ENCODE data around the gene CAP1.
"Not testable (repeated sequence)": the region's sequence is repeated elsewhere in the genome, so short reads cannot be mapped to it uniquely, and the experiment has no call there.

Gene CAP1, protein sequence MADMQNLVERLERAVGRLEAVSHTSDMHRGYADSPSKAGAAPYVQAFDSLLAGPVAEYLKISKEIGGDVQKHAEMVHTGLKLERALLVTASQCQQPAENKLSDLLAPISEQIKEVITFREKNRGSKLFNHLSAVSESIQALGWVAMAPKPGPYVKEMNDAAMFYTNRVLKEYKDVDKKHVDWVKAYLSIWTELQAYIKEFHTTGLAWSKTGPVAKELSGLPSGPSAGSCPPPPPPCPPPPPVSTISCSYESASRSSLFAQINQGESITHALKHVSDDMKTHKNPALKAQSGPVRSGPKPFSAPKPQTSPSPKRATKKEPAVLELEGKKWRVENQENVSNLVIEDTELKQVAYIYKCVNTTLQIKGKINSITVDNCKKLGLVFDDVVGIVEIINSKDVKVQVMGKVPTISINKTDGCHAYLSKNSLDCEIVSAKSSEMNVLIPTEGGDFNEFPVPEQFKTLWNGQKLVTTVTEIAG

DNA sequence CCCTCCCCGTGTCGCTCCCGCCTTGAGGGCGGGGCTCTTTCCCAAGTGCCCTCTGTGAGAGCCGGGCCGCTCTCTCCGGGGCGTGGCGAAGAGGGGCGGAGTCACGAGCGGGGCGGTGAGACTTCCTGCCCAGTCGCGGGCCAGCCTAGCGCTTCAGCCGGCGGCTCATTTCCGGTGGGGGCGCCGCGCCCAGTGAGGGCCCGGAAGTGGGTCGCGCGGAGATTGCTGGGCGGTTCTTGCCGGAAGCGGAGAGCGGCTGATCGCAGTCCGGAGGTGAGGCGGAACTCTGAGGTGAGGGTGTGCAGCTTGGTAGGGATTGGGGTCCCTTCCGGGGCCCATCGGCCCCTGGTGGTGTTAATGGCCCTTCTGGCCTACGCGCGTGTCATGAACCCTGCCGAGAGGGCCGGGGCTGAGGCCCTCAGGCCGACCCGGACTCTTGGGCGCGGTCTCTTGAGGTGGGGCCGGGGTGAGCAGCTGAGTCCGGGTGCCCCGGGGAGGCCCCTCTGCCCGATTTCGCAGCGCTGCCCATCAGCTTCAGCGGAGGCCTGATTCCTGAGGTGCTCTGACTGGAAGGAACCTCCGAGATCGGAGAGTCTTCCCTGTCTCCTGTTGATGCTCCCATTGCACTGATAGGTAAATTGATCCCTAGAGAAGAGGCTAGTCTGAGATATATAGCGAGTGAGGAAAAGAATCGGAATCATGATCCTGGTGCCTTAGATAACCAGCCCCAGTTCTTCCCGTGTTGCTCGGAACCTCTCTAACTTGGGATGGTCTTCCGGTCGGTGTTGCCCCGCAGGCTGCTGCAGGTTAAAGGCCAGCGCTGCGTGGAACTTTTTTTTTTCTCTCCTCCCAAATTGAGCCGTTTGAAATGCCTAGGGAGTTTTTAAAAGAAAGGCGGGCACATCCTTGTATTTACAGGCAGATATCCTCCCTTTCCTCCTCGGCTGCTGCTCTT, at the start of gene CAP1:
TSS of gene CAP1 (plus strand) at position 219 of the 955 bp plus-strand sequence. CDS start 18,618 bp downstream, outside the sequence.
- DNase-seq, result peak; percentile 98

DNA sequence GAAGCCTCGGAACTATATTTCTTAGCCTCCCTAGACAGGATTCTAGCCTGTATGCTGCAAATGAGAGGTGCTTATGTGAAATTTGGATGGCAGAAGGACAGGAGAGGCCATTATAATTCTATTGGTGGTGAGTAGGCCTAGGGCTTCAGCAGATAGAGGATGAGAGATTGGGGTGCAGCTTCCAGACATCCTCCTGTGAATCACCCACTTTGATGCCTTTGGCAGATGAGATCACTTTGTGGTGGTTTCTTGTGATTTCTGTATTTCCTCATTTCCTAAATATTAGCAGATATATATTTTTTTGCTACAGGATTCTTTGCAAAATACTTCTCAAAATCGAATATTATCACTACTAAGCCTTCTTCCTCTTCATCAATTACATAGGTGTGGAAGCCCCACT, 48.3 kb upstream of the CAP1 start:
- no peak for DNase-seq

DNA sequence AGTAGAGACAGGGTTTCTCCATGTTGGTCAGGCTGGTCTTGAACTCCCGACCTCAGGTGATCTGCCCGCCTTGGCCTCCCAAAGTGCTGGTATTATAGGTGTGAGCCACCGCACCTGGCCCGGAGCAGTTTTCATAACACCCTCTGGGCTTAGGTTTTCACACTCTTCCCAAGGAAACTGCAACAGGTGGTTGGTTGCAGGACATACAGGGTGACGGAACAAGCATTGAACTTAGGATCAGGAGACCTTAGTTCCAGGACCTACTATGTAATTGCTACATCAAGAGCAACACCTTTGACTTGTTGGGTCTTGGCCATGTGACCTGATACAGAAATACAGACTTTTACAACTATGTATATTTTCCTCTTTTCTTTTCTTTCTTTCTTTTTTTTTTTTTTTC, 47.6 kb upstream of the CAP1 start:
- DNase-seq, result no peak

DNA sequence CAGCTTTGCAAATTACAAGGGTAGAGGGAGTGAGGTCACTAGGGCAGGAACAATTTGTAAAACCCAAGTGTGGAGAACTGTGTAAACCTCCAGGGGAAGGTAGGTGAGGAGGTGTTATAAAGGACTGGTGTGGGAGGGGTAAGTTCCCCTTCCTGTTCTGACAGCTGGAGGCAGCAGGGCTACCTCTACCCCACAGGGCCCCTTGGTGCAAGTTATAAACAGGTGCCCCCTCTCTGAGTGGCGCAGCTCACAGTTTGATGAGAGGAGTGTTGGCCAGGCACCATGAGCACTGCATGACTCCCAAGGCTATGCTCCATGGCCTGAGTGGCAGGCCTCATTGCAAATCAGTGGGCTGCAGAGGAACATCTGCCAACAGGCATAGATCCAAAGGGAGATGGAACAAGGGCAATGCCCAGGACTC, 44.5 kb upstream of the CAP1 start:
- no peak for DNase-seq

DNA sequence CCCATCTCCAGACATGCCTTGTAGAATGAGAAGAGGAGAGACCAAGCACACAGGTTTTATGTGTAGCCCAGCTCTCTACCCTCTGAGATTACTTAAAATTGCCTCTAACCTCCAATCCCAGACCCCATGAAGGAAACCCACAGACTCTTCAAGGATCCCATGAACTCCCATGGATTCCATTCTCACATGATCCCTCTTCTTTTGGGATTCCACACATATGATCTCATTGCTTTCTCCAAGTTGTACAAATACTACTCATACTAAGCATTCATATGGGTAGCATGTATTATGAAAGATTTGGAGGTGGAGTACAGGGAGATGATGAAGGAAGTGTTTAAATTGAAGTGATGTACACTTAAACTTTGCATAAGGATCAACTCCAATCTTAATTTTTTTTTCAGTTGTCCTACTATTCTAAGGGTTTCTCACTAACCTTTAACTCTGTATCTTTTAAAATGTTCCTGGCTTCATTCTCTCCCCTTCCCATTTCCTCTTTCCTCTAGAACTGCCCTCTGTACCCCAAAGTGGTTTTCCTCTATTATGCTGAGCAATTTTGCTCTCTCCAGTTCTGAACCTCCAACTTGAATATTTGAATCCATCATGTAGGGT, 44.0 kb upstream of the CAP1 start:
- DNase-seq, result no peak

DNA sequence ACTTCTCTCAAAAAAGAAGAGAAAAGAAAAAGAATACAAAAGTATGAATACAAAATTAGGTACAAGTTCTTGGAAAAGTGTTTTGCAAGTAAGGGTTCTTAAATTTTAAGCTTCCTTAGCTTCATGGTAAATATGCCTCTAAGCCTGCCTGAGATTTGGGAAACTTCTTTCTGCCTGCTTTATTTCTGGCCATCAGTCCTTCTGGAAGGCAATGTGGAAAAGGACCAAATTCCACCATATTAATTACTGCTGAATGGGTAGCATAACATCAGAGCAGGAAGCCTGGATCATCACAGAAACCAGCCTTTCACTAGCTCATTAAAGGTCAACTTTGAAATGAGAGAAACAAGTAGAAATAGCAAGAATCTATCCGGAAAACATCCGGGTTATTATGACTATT, 39.1 kb upstream of the CAP1 start:
- DNase-seq, result no peak

DNA sequence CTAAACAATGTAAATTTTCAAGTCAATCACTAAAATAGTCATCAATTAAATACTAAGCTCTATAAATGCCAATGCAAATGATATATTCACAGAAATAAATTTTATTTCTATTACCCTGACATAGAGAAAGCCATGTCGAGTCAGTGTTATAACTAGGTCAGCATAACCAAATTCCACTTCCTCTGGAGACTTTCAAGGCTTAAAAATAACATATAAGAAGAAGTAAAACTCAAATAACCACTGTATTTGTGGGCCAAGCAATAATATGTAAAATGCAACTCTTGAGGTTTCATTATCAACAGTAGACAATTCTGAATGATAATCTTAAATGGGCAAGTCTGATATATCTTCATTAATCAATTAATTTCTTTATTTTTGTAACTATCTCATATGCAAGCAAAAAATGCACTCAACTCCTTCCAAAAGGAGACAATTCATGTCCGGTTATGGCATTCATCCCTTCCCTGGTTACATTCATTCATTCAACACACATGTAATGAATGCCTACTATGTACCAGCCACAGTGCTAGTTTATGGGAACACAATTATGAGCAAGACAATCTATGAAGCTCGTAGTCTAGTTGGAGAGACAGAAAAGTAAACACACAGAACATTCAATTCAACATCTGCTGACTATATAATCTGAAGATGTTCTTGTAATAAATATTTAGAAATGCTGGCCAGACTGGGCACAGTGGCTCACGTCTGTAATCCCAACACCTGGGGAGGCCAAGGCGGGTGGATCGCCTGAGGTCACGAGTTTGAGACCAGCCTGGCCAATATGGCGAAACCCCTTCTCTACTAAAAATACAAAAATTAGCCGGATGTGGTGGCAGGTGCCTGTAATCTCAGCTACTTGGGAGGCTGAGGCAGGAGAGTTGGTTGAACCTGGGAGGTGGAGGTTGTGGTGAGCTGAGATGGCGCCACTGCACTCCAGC, 37.1 kb upstream of the CAP1 start:
- DNase-seq, result no peak

DNA sequence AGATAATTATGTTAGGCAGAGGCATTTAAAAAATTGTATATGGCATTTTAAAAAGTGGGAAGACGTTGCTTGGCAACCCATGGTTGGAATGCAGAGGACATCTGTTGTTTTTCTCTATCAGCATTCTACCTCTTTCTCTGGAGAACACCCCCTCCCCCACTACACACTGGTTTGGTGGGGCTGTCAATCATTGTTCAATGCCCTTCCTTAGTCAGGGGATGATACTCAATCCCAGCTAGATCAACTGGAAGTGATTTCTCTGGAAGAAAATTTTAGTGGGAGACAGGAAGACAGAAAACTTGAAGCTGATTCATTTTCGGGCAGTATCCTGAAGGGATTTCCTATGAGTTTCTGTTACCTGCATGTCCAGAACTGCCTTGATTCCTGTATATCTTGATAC, 35.7 kb upstream of the CAP1 start:
- DNase-seq, result no peak

DNA sequence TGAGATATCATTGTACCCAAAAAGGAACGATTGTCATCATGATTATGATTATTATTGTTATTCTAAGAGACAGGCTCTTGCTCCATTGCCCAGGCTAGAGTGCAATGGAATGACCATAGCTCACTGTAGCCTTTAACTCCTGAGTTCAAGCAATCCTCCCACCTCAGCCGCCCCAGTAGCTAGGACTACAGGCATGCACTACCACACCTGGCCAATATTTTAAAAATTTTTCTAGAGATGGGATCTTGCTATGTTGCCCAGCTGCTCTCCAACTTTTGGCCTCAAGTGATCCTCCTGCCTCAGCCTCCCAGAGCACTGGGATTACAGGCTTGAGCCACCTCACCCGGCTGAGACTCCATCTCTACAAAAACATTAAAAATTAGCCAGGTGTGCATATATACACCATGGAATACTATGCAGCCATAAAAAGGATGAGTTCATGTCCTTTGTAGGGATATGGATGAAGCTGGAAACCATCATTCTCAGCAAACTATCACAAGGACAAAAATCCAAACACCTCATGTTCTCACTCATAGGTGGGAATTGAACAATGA, 33.0 kb upstream of the CAP1 start:
- DNase-seq, result not testable (repeated sequence)

DNA sequence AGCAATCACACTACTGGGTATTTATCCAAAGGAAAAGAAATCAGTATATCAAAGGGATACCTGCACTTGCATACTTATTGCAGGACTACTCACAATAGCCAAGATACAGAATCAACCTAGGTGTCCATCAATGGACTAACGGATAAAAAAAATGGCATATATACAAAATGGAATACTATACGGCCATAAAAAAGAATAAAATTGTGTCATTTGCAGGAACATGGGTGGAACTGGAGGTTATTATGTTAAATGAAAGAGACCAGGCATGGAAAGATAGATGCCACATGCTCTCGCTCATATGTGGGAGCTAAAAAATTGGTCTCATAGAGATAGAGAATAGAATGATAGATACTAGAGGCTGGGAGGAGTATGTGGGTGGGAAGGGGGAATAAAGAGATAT, 29.3 kb upstream of the CAP1 start:
- DNase-seq, result no peak

DNA sequence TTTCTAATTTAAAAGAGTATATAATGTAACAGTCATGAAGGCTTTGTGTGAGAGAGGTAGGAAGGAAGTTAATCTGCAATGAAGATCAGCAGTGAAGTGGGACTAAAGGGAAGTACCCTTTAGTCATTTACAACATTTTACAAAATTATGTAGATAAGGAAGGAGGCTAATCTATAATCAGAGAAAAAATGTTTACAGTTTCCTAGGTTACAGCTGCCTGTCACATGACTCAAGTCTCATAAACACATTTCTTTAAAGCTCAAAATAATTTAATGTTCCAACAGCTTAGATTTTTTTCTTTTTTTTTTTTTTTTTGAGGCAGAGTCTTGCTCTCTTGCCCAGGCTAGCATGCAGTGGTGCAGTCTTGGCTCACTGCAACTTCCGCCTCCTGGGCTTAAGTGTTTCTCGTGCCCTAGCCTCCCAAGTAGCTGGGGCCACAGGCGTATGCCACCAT, 26.2 kb upstream of the CAP1 start:
- no peak for DNase-seq

DNA sequence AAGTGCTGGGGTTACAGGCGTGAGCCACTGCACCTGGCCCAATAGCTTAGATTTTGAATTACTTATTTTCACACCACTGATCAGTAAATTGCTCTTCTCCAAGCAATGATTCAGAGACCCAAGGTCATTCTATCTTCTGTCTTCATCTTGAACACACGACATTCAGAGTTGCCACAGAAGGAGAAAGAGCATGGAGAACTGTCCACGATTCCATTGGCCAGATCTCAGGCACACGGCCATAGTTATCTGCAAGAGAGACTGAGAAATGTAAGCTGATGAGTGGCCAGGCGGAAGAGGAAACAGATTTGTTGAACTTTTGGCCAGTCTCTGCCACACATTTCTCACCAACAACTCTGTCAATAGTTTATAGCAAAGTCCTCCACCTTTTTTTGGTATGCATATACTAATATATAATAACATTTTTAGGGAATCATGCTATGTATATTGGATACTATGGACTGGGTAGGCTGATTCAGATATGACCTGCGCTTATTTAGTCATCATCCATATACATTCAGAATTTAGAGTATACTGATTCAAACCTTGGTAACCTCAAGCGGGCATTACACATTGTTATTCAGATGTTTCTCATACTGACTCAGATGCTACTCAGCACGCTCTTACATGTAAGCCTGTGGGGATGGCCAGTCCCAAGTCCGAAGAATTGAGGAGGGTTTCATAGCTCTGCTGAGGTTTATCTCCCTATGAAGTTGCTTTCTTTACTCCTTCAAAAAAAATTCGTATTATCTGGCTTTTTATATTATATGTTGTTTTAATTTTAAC, 25.5 kb upstream of the CAP1 start:
- peak; percentile 78 for DNase-seq

DNA sequence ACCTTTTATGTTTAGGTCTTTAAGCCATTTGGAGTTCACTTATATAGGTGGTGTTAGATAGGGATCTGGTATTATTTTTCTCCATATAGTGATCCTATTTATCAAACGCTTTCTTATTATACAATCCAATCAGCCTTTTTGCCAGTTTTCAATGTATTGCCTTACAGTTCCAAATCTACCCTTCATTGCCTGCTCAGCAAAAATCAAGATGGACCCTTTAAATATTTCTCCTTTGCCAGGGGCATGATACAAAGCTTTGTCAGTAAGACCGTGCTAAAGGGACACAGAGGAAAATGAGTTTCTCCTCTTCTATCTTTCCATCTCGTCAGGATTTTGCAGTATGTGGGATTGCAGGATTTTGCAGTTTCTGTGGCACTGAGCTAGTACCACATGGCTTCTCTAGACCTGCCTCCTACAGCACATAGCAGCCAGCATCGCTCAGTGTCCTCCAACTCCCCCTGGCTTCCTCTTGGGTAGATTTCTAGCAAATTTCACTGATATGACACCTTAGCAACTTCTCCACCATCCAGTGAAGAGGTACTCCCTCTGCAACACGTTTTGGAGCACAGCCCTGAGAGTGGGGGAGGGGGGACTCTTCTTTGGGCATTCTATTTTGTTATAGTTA, 22.5 kb upstream of the CAP1 start:
- DNase-seq, result no peak

DNA sequence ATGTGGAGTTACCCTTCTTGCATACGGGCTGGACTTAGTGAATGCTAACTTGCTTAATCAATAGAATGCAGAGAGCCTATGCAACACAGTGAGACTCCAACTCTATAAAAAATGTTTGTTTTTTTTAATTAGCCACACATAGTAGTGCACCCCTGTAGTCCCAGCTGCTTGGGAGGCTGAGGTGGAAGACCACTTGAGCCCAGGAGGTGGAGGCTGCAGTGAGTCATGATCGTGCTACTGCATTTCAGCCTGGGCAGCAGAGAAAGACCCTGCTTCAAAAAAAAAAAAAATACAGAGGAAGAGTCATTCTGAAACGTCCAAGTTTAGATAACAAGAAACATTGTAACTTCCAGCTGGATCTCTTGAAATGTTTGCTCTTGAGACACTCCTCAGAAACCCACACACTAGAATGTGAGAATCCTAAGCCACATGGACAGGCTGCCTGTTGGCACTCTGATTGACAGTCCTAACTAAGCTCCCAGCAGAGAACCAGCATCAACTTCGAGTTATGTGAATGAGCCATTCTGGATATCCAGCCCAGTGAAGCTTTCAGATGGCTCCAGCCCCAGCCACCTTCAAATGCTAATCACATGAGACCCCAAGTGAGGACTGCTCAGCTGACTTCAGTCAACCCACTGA, 20.0 kb upstream of the CAP1 start:
- DNase-seq, result no peak

DNA sequence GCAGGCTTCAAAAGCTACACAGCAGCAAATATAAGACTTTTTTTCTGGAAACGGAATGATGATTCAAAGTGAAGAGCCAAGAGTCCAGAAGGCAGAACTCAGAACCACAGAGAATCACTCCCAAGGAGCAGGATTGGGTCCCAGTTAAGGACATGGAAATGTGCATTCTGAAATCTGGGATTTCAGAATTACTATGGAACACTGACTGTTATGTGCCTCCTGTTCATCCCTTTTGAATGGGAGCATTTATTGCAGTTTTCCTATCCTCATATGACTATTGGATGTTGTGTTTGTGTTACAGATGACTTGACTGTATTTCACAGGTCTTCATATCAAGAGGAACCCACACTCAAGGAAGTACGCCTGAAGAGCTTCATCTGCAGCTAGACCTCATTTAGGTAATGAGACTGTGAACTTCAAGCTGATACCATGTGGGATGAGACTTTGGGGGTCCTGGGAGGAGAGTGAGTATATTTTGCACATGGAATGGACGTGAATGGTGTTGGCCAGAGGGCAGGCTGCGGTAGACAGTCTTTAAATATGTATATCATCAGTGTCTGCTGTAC, 17.1 kb upstream of the CAP1 start:
- DNase-seq, result no peak

DNA sequence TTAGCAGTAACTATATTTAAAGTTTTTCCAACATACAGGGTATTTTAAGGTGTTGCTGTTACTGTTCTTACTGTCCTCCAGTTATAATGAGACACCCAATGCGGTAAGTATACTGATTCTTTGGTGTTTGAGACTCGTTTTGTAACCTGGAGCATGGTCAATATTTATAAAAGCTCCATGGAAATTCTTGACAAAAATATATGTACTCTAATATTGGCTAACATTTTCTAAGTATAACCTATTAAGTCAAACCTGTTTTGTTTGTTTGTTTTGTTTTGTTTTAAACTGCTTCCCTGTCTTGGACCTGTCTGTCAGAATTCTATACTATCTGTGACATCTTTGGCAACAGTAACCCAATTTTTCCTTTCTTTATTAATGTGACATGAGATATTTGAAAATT, 15.9 kb upstream of the CAP1 start:
- DNase-seq, result no peak

DNA sequence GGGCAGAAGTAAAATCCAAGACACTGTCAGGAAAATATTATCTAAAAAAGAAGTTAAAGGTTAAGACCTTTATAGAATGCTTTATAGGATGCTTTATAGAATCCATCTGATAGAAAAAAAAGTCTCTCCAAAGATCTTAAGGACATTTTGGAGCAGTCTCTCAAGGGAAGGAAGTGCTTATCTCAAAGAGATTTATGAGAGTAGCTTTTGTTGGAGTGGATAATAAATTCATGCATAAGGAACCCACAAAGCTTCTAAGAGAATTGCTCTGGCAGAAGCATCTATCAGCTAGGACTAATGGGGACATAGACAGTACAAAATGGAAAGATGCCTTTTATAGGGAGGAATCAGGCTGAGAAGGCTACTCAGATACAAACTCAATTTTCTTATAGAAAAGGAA, 12.9 kb upstream of the CAP1 start:
- no peak for DNase-seq

DNA sequence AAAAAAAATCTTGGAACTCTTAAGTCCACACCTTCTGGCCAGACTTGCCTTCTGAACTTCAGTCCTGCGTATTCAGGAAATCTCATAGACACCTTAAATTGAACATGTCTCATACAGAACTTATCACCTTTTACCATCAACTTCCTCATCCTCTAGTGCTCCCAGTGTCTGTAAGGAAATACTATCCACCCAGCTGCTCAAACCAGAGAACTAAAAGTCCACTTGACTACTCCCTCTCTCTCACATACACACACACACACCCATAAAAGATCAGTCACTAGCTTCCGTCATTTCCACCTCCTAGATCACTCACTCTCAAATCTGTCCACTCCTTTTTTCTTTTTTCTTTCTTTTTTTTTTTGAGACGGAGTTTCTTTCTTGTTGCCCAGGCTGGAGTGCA, 10.9 kb upstream of the CAP1 start:
- DNase-seq, result no peak

DNA sequence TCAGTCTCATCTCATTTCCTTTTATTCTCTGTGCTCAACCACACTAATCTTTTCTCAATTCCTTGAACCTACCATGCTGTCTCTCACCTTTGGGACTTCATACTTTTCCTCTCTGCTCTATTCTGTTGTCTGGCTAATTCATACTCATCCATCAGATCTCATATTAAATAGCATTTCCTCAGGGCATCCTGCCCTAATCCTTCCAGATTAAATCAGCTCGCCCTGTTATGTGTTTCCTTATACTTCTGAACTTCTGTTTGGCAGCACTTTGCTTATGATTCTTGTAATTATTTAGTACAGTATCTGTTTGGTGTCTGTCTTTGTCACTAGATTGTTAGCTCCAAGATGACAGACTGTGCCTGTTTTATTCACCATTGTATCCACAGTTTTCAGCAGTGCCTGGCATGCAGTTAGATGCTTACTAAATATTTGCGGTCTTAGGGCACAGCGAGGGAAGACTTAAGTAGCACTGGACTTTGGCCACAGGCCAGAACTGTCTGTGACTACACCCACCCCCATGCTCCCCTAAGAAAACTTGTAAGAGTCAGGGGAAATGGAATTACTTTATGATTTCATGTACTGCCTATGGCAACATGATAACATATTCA, 9.9 kb upstream of the CAP1 start:
- DNase-seq, result no peak
